ENCODE data around the gene PTPRG.

GRCh38 chr3:62095080-62095479, 533.7 kb downstream of the PTPRG start:
- TF ChIP-seq POLR2AphosphoS5 (IDR thresholded peaks at IDR 0.05; ENCODE audit: low read depth, low read length): no peak
- no peak for TF ChIP-seq TAF1 (IDR thresholded peaks at IDR 0.05; ENCODE audit: borderline replicate concordance, insufficient read depth, low read length)
- TF ChIP-seq, protein P1, sequence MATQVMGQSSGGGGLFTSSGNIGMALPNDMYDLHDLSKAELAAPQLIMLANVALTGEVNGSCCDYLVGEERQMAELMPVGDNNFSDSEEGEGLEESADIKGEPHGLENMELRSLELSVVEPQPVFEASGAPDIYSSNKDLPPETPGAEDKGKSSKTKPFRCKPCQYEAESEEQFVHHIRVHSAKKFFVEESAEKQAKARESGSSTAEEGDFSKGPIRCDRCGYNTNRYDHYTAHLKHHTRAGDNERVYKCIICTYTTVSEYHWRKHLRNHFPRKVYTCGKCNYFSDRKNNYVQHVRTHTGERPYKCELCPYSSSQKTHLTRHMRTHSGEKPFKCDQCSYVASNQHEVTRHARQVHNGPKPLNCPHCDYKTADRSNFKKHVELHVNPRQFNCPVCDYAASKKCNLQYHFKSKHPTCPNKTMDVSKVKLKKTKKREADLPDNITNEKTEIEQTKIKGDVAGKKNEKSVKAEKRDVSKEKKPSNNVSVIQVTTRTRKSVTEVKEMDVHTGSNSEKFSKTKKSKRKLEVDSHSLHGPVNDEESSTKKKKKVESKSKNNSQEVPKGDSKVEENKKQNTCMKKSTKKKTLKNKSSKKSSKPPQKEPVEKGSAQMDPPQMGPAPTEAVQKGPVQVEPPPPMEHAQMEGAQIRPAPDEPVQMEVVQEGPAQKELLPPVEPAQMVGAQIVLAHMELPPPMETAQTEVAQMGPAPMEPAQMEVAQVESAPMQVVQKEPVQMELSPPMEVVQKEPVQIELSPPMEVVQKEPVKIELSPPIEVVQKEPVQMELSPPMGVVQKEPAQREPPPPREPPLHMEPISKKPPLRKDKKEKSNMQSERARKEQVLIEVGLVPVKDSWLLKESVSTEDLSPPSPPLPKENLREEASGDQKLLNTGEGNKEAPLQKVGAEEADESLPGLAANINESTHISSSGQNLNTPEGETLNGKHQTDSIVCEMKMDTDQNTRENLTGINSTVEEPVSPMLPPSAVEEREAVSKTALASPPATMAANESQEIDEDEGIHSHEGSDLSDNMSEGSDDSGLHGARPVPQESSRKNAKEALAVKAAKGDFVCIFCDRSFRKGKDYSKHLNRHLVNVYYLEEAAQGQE (IDR thresholded peaks at IDR 0.05; ENCODE audit: insufficient read depth in 1 of 2, low read depth in 2 of 2, low read length in 2 of 2): no peak

Data from PFSK-1 (cell line).